GM11168 (cell line): ENCODE measurements around the gene SDR42E2.
"Not testable (repeated sequence)": the region's sequence is repeated elsewhere in the genome, so short reads cannot be mapped to it uniquely, and the experiment has no call there.

Experiments used
- in situ Hi-C: fragments of 300-500 bp; cut with MboI; formaldehyde crosslinking; loops from one replicate; pipeline ENCODE4 v1.12.0; 2022; ENCODE audit warnings: low sequenced_read_pairs; ENCODE audit not compliant: unreplicated experiment

The SDR42E2 gene

DNA sequence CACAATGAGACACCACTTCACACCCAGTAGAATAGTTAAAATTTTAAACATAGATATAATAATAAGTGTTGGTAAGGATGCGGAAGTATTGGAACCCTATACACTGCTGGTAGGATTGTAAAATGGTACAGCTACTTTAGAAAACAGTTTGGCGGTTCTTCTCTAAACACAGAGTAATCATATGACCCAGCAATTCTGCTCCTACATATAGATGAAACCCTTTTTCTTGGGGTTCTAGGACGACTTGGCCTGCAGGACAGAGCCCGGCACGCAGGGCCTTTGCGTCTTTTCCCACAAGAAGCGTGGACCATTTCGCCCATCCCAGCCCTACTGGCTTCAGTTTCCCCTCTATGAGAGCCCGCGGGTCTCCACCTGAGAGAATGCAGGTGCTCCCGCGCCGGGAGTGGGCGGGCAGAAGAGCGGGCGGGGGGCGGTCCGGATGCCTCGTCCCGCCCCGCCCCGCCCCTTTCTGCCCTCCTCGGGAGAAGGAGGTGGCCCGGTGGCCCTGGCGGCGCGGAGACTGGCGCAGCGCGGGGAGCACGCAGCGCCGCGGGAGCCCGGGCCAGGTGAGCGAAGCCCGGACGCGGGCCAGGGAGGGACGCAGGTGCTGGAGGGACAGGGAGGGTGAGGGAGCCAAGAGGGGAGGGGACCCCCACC is at the start of gene SDR42E2:
Gene SDR42E2 (plus strand): TSS at position 508 of the 657 bp plus-strand sequence. CDS start 3,077 bp downstream, outside the sequence.
- in situ Hi-C loops, result no loop called here

DNA sequence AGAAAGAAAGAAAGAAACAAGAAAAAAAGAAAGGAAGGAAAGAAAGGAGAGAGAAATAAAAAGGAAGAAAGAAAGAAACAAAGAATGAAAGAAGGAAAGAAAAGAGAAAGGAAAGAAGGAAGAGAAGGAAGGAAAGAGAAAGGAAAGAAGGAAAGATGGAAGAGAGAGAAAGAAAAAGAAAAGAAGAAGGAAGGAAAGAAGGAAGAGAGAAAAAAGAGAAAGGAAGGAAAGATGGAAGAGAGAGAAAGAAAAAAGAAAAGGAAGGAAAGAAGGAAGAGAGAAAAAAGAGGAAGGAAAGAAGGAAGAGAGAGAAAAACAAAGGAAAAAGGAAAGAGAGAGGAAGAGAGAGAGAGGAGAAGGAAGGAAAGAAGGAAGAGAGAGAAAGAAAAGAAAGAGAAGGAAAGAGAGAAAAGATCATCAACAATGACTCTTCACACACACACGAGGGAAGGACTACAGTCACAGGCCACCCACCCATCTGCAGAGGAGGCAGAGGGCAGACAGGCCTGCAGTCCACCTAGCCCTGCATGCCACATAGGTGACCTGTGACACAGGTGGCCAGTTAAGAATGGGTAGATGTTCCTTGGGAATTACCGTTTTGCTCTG is 46.1 kb upstream of the SDR42E2 start:
- in situ Hi-C loops, result no loop called here

DNA sequence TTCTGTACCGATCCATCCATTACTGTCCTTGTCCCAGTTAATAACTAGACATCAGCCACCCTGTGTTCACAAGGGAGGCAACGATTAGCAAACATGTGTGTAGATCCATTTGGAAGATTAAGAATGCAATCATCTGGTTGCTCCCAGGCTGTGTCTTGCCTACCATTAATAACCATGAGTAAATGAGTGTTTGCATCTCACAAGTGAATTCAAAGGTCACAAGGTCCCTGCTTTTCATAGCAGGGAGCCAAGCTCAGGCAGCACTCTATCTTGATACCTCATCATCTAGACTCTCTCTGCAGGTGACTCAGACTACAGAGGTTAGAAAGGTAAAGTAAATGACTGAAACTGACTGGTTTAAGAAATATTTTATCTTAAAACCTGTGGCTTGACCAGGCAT is 44.7 kb upstream of the SDR42E2 start:
- in situ Hi-C loops, result no loop called here

DNA sequence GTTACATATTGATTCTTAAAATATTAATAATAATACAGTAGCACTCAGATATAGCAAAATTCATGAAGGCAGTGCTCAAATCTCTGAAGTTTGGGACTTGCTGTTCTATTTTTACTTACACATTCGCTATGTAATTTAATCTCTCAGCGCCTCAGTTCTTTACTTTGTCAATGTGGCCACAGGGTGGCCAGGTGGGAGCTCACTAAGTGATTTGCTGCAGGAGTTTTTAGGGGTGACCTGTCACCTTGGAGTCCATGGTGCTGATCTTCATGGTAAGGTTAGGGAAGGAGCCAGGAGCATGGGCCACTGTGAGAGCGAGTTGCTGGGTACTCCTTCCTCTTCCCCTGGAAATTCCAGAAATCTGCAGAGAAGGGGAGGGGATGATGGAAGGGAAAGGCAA is 41.9 kb upstream of the SDR42E2 start:
- in situ Hi-C loops, result no loop called here

DNA sequence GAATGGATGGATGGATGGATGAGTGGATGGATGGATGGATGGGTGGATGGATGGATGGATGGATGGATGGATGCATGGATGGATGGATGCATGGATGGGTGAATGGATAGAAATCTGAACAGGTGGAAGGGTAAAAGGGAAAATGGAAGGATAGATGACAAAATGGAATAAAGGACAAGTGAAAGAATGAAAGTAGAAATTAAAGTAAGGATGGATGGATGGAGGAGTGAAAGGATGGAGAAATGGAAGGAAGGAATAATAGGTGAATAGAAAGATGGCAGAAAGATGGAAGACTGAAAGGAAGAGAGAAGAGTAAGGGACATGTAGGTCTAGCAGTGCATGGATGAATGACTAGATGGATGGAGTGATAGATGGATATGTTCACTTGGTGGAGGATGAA is 40.1 kb upstream of the SDR42E2 start:
- in situ Hi-C loops, result no loop called here

DNA sequence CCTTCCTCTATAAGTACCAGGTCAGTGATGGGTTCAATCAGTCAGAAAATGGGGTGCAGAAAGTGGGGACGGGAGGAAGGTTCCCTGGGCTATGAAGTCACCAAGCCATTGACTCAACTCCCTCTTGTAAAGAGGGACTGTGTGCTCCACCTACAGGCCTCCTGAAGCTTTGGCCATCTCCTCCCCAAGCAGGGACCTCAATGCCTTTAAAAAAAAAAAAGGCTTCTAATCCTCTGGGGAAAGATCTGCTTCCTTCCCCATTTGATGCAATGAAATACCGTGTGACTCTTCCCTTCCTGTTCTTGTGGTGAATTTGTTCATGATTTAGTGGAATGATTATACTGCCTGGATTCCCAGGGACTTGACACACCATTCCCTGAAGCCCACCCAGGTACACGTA is 39.2 kb upstream of the SDR42E2 start:
- in situ Hi-C loops, result no loop called here

DNA sequence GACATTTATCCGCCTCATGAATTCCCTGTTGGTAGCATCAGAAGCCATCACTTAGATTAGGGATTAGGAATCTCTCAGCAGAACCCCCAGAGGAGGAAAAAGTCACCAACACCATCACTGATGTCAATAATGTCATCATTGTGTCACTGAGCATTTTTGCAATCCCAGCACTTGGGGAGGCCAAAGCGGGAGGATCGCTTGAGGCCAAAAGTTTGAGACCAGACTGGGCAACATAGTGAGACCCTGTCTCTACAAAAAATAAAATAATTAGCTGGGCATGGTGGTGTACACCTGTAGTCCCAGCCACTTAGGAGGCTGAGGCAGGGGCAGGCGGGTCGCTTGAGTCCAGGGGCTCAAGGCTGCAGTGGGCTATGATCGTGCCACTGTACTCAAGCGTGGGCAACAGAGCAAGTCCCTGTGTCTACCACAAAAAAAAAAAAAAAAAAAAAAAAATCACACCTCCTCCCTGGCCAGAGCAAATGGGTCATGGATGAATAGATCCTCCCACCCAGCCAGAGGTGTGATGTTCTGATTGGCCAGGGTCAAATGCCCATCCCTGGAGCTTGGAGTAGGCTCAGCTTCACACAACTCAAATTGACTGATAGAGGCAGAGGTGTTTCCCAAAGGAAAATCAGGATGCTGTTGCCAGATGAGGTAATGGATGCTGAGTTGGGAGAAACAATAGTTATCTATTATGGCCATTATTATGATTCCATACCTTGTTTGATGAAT is 38.4 kb upstream of the SDR42E2 start:
- in situ Hi-C loops, result no loop called here

DNA sequence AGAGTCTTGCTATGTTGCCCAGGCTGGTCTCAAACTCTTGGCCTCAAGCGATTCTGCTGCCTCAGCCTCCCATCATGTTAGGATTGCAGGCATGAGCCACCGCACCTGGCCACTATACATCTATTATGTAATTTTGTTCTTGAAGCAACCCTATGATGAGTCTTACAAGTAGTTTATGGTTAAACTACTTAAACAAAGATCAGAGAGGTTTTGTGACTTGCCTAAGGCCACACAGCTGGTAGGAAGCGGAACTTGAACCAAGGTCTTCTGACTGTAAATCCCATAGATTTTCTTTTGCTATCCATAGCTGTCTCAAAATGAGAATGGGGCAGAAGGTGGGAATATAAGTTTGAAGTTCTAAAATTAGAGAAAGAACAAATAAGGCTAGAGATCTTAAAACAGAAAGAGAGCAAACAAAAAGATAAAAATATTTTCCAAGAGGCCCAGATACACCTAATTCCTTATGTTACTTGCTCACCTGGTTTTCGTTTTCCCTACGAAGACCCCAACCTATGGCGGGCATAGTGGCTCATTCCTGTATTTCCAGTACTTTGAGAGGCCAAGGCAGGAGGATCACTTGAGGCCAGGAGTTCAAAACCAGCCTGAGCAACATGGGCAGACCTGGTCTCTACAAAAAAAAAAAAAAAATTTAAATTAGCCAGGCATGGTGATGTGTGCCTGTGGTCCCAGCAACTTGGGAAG is 37.6 kb upstream of the SDR42E2 start:
- in situ Hi-C loops, result no loop called here

DNA sequence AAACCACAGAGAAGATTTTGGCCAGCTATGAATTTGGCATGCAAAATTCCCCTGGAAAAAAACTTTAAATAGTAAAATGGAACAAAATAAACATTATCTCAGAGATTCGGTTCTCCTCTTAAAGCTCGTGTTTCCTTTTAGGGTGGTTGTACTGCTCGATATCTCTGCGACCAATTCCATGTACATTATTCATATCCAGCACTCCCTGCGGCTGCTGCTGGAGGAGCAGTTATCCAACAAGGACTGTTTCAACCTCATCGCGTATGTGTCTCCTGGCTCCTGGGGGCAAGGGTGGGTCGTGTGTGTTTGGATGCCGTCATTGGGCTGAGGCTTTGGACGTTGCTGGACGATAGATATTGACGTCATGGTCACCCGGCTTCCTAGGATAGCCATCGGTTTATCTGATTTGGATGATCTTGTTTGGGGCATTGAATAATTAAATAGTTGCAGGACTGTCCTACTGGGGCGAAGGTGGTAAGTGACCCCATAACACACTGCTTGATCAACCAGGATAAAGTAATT is 36.2 kb upstream of the SDR42E2 start:
- in situ Hi-C loops, result no loop called here

DNA sequence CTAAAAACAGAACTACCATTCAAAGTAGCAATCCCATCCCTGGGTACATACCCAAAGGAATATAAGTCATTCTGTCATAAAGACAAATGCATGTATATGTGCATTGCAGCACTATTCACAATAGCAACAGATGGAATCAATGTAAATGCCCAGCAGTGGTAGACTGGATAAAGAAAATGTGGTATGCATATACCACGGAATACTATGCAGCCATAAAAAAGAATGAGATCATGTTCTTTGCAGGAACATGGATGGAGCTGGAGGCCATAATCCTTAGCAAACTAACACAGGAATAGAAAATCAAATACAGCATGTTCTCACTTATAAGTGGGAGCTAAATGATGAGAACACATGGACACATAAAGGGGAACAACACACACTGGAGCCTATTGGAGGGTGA is 33.8 kb upstream of the SDR42E2 start:
- in situ Hi-C loops, result not testable (repeated sequence)

DNA sequence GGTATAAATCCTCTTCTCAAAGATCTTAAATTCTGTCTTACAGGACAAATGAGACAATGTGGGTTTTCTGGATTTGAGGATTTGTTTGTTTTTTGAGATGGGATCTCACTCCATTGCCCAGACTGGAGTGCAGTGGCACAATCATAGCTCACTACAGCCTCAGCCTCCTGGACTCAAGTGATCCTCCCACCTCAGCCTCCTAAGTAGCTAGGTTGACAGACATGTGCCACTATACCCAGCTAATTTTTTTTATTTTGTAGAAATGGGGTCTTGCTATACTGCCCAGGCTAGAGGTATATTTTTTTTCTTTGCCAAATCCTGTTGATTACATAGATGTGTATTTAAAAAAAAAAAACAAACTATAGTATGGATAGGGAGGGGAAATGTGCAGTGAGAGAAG is 31.8 kb upstream of the SDR42E2 start:
- in situ Hi-C loops, result no loop called here

DNA sequence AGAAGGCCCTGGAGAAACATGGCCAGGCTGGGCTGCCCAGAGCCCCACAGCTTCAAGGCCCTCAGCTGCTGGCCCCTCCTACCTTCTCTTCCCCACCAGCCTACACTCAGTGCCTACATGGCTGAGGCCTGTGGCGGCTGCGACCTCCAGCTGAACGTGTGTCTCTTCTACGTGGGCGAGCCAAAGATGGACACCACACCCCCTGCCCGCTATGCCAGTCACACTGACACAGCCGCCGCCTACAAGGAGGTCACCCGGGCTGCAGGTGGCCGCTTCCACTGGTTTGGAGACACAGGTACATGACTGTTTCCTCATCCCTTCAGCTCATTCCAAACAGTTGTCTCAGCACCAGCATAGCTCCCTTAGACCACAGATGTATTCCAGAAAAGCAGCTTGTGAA is 29.5 kb upstream of the SDR42E2 start:
- in situ Hi-C loops, result no loop called here

DNA sequence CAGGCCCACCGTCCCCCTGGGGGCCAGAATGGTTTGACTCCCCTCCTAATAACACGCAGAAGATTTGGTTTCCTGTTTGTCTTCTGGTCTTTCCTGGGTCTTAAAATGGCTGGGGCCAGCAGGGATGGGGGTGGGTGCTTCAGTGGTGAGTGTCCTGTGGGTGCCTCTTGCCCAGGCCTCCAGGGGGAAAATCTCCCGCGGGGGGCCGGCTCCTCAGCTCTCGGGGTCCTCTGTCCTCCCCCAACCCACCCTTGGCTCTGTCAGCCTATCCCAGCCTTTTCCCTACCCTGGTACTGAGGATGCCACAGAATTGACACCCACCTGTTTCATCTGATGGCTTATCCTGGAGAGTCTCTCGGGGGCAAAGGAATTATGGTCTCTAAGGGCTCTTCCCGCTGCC is 23.8 kb upstream of the SDR42E2 start:
- in situ Hi-C loops, result no loop called here

DNA sequence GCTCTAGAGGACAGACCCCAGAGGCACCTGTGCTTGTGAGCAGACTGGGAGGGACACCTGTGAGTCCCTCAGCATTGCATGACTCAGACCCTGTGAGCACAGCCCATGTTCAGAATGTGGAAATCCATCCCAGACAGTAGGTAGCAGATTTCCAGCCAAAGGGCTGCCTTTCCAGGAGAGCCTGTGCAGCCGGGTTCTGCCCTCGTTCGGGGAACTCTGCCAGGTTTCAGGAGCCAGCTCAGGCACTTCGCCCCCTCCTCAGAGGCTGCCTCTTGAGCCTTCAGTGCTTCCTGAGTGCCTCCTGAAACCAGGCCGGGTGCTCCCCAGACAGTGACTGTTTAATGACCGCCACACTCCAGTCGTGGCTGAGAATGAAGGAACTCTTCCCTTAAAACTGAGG is 23.3 kb upstream of the SDR42E2 start:
- in situ Hi-C loops, result no loop called here

DNA sequence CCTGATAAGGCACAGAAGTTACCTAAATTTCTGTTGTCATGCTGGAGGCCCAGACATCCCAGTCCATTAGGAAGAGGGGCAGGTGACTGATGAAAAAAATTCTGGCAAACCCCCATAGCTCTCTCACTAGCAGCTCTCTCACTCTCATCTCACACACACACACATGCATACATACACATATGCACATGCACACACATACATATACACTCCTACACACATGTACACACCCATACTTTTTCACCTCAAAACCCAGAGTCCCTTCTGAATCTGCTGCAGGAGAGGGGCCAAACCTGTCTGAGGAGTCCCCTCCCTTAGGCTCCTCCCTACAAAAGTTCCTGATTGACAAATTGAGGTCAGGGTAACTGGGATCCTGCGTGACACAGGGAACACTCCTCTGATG is 22.6 kb upstream of the SDR42E2 start:
- in situ Hi-C loops, result no loop called here

DNA sequence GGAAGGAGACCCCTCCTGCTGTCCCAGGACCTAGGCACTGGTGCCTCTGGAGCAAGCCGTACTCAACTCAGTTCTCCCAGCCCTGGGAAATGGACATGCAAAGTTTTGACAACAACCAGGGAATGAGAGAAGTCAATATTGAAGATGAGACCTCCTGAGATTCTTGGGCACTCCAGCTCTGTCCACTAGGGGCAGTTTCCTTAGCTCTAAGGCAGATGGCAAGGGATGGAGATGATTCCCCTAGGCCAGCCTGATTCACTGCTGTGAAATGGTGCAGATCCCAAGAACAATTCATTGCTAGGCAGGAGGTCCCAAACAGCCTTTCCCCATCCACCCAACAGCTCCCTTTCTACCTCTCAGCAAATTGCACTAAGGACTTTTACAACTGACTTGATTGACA is 20.5 kb upstream of the SDR42E2 start:
- in situ Hi-C loops, result no loop called here

DNA sequence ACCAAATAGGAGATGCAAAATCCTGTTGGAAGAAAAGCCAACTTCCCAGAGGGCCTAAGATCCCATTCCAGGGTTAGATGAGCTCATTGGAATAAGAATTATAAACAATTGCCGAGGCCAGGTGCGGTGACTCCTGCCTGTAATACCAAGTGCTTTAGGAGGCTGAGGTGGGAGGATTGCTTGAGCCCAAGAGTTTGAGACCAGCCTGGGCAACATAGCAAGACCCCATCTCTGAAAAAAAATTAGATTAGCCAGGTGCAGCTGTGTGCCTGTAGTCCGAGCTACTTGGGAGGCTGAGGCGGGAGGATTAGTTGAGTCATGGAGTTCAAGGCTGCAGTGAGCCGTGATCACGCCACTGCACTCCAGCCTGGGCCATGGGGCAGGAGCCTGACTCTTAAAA is 17.8 kb upstream of the SDR42E2 start:
- in situ Hi-C loops, result no loop called here

DNA sequence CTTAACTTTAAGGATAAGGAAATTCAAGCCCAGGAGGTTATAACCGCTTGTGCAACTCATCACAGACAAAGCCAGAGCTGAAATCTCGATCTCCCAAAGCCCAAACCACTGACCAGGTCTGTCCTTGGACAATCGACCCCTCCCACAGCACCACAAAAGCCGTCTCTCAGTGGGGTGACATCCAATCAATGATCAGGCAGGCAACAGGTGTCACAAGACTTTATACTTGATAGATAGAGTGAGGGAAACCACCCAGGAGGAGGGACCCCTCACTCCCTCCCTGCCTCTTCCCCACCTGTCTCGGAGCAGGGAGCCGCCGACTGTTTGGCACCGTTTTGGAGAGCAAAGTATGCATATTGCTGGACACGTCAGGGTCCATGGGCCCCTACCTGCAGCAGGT is 14.5 kb upstream of the SDR42E2 start:
- in situ Hi-C loops, result no loop called here

DNA sequence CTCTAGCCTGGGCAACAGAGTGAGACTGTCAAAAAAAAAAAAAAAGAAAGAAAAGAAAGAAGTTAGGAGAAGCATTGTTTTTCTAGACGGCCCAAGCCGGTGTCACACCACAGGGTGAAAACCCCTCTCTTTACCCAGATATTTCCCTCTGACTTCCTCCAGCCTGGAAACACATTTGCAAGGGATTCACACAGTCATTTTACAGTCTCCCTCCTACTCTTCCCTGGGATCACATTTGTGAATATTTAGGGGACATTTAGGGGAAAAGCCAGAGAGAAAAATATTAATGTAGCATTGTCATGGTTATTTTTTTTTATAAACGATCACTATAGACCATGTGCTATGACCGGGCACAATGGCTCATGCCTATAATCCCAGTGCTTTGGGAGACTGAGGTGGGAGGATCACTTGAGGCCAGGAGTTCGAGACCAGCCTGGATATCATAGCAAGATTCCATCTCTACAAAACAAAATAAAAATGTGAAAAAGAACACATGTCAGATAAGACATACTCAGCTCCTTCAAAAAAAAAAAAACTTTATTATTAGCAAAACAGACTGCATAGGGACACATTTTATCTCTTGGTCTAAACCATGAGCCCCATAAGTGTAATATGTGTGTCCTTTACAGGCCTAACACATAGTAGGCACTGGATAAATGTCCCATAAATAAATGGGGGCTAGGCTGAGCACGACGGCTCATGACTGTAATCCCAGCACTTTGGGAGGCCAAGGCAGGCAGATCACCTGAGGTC is 10.9 kb upstream of the SDR42E2 start:
- in situ Hi-C loops, result no loop called here

DNA sequence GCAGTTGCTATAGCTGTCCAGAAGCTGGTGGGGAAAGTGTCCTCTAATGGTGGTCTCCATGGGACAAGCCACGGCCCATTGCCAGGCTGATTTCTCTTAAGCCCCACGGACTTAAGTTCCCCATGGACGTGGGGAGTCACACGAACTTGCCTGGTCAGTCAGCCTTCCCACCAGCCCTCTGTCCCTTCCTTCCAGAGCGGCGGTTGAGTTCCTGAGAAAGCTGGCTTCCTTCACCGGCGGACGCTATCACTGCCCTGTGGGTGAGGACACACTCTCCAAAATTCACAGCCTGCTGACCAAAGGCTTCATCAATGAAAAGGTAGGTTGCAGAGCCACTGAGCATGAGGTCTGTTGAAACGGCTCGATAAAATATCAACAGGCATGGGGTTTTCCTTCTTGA is 10.0 kb upstream of the SDR42E2 start:
- in situ Hi-C loops, result no loop called here
